TTC549 (cell line): ENCODE results near the gene OR14A16.

Experiments used
- FAIRE-seq: peaks from 2 replicates; lab custom pipeline; 2012; peaks lifted over from hg19 to GRCh38; lab: Jason Lieb, UNC

The OR14A16 gene, protein sequence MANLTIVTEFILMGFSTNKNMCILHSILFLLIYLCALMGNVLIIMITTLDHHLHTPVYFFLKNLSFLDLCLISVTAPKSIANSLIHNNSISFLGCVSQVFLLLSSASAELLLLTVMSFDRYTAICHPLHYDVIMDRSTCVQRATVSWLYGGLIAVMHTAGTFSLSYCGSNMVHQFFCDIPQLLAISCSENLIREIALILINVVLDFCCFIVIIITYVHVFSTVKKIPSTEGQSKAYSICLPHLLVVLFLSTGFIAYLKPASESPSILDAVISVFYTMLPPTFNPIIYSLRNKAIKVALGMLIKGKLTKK

DNA sequence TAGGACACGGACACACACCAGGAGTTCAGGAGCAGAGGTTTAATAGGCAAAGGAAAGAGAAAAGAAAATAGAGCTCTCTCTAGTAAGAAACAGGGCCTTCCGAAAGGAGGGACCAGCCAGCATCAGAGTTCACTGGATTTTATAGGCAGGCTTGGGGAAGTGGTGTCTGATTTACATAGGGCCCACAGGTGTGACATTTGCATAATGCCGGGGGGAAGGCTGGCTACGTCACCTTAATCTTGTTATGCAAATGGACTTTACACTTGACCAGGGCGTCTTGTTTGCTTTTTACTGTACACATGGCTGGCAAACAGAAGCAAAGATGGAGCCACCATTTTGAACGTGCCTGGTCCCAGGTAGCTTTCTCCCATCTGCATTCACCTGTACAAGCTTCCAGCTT, at the start of gene OR14A16:
OR14A16 (minus strand) TSS at position 97 of the 400 bp plus-strand sequence. CDS start 8,390 bp downstream, outside the sequence.
- no peak for FAIRE-seq

DNA sequence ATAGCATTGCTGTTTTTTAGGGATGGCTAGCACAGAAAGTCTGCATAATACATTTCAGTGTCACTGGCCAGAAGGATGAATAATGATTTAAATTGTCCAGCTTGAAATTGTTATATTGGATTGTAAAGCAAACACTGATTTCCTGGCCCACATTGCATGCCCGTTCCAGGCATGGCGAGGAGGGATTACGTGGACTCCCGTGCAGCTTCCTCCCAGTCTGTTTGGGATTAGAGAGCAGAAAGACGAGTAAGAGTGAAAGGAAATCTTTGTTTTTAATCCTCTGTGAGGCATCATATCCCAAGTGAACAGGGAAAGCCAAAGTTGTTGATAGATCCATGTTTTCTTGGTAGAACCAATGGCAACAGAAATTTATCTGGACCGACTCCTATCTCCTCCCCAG, 41.5 kb upstream of the OR14A16 start:
- FAIRE-seq, result no peak

DNA sequence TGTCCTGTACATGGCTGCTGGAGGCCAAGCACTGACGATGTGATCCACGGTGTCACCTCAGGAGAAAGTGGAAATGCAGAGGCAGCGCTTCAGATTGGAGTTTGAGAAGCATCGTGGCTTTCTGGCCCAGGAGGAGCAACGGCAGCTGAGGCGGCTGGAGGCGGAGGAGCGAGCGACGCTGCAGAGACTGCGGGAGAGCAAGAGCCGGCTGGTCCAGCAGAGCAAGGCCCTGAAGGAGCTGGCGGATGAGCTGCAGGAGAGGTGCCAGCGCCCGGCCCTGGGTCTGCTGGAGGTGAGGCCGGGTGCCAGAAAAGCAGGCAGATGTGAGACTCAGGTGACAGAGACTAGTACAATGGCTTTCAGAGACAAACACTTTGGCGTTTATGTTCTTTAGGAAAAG, 40.7 kb upstream of the OR14A16 start:
- FAIRE-seq, result no peak

DNA sequence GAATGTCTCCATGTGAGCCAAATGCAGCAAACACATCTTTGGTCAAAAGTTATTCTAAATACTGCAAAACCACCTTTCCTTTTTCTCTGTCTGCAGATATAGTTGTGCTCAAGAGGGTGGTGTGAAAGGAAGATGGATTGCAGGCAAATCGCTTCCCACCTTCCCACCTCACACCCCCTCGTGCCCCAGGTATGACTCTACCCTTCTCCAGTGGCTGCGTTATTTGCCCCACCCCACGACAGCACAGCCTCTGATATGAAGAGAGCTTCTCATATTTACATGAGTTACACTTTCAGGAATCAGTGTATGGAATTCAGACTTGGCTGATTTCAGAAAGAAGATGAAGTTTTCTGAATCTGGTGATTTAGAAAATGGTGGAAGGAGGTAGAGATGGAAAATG, 38.8 kb upstream of the OR14A16 start:
- FAIRE-seq, result no peak

DNA sequence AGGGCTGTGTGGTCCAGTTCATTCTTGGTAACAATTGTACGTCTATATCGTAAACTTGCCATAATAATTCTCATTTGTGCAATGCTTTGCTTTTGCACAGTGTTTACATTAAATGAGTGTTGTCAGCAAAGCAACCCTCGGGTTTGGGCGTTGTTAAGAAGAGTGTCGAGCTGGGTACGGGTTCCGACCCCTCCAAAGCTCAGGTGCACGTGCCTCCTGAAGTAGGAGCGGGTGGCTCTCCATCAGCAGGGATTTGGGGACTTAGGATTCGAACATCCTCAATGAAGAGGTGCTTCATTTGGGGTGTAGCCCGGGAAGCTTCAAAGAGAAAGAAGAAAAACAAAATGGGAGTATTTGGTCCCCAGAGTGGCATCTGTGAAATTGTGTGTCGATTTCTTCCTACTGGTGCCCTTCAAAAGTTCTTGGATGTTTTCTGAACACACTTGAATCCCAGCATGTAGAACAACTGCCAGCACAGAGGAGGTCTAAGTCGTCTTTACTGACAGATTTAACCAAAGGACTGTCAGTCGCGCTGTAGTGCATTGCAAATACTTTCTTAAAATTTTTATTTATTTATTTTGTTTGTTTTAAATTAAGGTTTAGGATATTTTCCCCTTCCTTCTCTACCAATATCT, 34.2 kb upstream of the OR14A16 start:
- FAIRE-seq, result no peak

DNA sequence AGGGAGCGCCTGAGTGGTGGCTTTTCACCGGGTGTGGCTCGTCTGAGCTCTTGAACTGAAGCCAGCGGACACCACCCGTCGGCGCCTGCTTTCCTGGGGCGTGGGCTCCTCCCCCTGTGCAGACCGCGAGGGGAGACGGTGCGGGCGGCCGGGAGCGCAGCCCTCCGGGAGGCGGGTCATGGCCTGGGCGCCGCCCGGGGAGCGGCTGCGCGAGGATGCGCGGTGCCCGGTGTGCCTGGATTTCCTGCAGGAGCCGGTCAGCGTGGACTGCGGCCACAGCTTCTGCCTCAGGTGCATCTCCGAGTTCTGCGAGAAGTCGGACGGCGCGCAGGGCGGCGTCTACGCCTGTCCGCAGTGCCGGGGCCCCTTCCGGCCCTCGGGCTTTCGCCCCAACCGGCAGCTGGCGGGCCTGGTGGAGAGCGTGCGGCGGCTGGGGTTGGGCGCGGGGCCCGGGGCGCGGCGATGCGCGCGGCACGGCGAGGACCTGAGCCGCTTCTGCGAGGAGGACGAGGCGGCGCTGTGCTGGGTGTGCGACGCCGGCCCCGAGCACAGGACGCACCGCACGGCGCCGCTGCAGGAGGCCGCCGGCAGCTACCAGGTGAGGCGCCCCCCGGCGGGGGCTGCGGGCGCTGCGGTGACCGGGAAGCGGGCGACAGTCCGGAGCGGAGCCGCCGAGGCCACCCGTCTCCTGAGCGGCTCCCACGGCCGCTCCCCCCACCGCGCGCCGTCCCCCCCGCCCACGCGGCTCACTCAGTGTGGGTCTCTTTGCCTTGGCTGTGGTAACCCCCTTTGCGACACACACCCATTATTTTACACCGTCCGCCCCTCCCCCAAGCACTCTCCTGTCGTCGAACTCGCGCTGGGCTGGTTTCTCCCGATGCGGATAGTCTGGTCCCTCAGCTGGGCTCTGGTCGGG, 33.4 kb upstream of the OR14A16 start, which contains the start of gene TRIM58:
TRIM58 (plus strand) TSS at position 119 of the 916 bp plus-strand sequence; CDS start at position 179, 60 bp downstream.
- FAIRE-seq, result no peak

DNA sequence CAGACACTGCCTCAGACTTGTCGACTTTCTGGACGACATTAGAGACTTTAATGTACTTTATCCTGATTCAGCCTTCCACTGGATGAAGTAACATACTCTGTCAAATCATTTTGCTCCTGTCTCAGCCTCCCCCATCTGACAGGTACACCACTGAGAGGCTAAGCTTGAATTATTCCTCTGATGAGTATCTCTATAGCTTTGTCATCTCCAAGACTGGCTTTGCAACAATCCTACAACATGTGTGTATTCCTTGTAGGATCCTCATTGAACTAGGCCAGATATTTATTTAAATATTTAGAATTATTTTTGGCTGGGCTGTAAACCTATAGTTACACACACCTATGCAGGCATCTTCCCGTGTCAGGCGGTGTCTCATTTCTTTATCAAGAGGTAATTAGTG, 32.0 kb upstream of the OR14A16 start:
- FAIRE-seq, result no peak

DNA sequence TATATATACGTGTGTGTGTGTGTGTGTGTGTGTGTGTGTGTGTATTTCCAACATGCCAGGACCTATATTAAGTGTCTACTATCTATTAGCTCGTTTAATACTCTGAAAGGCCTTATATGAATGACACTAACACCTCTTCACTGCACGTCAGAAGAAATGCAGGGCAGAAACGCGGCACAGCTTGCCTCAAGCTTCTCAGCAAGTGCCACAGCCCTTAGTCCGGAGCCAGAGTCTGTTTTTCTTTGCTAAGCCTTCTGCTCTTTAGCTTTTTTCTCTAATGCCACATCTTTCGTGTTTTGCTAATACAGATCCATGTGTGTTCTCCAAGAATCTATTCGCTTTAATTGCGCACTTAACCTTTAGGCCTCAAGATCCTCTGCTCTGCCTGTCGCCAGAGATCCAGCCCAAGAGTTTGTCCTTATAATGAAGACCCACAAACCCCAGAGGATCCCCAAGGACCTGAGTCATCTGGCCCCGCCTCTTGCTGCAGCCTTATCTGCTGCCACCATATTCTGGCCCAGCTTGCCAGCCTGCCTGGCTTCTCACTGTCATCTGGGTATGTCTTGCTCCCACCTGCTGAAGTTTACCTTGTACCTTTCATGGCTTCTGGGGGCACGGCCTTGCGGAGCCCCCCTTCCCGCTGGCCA, 31.1 kb upstream of the OR14A16 start:
- no peak for FAIRE-seq

DNA sequence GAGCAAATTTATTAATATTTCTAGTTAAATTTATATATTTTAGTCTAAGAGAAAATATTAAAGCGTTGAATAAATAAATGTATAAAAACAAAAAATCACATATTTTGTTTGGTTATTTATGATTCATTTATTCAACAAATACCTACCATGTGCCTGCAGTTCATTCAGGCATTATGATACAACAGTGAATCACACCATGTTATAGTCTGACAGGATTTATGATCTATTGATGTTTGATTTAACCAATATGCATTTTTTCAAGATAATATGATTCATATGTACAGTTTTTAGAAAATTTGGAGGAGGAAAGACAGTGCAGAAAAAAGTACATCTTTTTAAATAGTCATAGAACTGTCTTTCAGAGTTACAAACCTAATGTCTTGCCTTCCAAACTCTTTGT, 25.7 kb upstream of the OR14A16 start:
- peak; percentile 23 for FAIRE-seq

DNA sequence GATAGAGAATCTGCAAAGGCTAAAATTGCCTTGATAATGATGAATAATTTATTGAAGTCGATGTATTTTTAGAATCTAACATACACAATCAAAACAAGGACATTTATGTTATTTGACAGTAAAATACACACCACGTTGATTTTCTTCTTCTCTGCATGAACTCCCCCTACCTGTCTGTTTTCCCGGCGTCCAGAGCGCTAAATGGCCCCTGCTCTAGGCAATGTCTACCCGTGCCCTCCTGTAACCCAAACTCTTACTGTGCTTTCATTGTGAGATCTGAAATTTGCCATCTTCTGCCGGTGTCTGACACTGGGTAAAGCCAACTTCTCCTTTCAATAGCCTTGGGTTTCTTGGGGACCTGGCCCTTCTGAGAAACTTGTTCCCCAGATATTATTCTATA, 24.4 kb upstream of the OR14A16 start:
- no peak for FAIRE-seq

DNA sequence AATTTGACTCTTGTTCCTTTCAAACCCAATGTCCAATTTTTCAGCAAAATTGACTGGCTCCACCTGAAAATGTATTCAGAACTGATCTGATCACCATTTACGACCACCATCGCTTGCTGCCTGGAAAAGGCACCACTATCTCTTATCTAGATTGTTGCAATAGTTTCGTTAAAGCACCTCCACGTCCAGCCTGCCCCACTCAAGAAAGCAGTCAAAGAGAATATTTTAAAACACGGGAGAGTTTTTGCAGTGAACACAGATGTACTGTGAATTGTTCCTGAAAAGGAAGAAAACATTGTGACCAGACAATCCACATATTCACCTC, 21.7 kb upstream of the OR14A16 start:
- FAIRE-seq, result no peak

DNA sequence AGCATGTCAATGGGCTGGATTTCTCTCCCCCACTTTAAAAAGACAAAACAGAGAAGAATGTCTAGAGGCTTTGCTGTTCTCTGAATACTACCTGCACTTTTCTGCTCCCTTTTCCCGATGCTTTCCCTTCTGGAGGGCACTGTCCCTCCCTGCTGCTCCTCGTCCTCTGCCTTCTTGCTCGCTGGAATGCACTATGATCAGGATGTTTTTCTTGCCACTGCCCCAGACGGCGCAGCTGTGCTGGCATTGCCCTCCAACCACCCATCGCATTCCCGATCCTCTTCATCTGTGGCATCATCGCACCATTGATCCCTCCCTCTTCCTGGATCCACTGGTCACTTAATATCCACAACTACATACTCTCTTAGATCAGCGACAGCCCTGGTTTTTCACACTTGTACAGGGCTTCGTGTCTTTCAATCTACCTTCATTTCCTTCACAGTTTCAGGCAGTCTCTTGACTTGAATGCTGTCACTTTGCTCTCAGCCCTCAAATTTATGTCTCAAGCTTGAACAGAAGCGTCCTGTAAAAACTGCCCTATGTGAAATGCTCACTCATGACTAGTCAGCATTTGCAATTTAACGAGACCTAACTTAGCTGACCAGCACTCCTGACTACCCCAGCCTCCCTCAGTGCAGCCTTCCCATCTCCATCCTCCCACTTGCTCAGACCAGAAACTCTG, 21.2 kb upstream of the OR14A16 start:
- no peak for FAIRE-seq

DNA sequence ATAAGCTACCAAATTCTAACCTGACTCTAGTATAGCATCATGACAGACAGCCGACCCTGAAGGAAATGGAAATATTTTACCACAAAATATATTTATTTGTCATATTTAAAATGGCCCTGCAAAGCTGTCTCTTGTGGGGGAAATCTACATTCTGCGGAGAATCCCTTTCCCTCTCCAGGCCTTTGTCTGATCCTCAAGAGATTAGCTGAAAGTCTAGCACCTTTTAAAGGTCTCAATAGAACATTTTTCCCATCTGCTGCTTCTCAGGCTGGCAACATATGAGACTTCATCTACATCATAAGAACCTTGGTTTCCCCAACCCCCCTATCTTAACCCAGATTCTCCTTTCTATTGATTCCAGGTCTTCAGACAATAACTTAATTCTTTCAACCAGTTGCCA, 19.5 kb upstream of the OR14A16 start:
- no peak for FAIRE-seq

DNA sequence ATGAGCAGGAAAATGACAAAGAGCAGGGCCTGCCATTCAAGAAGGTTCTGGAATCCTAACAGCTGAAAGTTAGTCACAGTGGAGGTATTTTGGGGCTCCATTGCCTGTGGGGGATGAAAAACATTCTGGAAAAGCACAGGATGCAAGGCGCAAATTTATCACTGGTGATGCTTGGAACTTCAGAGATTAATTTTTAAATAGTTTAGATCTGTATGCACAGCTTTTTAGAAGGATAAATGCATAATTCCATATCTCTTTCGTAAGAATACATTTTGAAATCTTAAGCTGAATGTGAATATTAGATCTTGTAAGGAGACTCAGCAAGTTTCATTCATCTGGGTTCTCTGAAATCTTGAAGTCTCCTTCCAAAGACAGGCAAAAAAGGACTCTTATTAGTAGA, 17.9 kb upstream of the OR14A16 start, which contains the start of gene OR11L1:
OR11L1 (minus strand) TSS at position 101 of the 400 bp plus-strand sequence; CDS start at position 101, 0 bp downstream.
- FAIRE-seq, result no peak

DNA sequence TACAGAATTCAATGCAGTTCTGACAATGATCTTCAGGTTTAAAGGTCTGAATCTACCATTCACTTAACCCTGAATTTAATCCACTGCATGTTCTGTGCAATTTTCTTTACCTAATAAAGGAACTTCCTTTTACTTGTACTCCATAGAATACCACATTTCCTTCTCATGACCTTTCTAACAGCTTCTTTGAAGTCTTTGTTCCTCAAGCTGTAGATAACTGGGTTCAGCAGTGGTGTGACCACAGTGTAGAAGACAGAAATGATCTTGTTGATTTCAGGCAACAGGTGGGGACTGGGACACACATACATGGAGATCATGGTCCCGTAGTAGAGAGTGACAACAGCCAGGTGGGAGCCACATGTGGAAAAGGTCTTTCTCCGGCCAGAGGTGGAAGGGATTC, 16.9 kb upstream of the OR14A16 start:
- no peak for FAIRE-seq

DNA sequence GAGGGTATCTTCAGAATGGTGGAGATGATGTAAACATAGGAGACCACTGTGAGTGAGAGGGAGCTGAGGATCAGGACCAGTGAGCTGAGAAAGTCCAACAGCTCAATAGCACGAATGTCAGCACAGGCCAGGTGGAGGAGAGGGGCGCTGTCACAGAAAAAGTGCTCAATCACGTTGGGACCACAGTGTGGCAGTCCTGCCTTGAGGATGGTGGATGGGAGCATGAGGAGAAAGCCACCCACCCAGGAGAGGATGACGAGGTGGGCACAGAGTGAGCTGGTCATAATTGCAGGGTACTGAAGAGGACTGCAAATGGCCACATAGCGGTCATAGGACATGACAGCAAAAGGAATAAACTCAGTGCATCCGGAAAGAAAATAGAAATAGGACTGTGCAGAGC, 9.7 kb upstream of the OR14A16 start:
- FAIRE-seq, result no peak

DNA sequence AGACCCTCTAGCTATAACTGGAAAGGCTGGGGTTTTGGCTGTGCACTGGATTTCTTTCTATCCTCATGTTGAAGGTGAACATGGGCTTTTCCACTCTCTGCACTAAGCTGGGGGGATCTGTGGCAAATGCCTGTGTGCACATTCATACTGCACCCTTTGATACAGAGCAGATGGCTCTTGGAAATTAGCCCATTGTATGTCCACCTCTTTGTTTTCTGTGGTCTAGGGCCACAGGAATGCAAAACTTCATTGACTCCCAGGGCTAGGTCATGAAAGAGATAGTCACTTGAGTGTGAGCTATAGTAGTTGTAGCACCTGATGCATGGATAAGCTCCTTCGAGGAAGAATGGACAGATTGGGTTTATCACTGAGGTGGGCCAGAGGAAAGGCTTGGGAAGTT, 5.7 kb upstream of the OR14A16 start:
- FAIRE-seq, result no peak

DNA sequence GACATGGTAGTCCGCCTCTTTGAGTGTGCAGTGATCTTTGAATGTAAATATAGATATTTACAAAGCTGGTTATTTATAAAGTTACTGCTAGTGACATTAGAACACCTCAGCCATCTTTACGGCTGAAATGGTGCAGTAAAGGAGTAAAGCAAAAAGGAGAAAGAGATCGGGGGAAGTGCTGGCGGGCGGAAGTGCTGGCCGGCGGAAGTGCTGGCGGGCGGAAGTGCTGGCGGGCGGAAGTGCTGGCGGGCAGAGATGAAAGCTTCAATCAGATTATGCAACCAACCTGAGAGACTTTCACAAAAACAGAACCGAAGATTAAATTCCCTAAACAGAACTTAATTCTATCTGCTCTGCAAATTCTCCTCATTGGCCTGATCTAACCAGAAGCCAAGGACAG, 1.4 kb upstream of the OR14A16 start:
- FAIRE-seq, result no peak

DNA sequence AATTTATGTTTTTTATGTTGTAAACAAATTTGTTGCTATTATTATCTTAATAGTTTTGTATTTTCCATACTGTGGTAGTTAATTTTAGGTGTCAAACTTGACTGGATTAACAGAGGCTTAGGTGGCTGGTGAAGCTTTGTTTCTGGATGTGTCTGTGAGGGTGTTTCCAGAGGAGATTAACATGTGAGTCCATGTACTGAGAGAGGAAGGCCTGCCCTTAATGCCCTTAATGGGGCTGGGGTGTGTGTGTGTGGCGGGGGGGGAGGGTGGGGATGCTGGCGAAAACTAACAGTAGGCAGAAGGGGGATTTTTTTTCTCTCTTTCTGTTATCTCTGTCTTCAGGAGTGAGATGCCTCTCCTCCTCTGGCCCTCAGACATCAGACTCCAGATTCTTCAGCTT, 1.9 kb downstream of the OR14A16 start:
- FAIRE-seq, result no peak

DNA sequence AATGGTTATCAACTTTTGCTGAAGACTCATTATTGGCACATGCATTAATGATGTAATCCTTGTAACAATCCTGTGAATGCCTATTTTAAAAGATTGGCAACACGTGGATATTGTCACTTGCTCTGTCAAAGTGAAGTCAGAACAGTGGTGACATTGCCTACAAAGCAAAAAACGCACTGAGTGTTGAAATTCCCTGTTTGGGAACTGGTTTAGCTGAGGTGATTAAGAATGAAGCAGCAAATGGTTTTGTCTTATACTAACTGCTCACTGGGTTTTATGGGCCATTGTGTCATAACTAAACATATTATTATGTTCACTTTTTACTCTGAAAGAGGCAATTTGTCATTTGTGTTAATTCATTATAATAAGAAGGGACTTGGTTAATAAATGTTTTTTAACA, 11.3 kb downstream of the OR14A16 start:
- no peak for FAIRE-seq

DNA sequence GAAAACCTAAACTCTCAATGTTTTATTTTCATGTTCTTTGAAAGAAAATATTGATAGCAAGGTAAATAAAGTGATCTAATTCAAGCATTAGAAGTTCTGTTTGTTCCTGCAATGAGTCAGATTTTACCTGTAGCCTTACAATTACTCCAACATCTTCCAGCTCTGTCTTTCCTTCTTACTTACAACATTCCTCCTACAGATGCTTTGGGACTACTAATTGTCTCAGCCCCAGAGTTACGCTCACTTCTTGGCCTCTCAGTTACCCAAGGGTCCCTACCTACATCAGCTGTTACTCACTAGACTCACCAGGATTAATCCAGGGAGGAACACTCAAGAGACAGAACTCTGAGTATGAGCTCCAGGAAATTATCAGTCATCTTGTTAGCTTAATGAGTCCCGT, 26.4 kb downstream of the OR14A16 start:
- FAIRE-seq, result no peak

DNA sequence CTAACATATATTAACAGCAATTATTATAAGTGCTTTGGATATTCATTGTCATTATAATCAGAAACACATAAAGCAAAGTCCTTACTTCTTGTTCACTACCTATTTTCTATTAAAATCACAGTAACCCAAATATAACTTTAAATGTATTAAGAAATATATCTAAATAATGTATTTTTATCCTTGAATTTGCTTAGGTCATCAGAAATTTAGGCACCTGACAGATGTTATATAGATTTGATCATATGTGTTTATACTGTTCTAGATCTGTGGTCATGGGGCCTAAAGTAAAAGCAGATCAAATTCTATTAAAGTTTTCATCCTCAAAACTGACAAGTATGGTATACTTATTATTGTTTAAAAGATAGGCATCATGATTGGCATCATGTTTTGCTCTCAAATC, 54.3 kb downstream of the OR14A16 start:
- no peak for FAIRE-seq
